ENCODE measurements around the gene FUCA1. TPM values are rescaled to one million over a fixed set of nuclear protein-coding genes. Genes with fewer than 3 reads are reported as not detected.

The FUCA1 gene
- total RNA-seq, 1 experiment from 2014 or later = 14.3 TPM

GRCh38 chr1:23814016-23814415, 54.1 kb downstream of the FUCA1 start:
- POLR2A ChIA-PET = no interaction called here
- no peak overlapping the region for H3K4me3 ChIP-seq (ENCODE audit: low read depth in 2 of 2, low read length in 2 of 2)
- BruUV-seq (replicated peaks) = no TSS peak
- no peaks in the 10 kb centered on the region for H3K36me3 ChIP-seq (ENCODE audit: control insufficient read depth, insufficient read depth, low read length)
- H3K9me3 ChIP-seq (ENCODE audit: control insufficient read depth, insufficient read depth, low read depth, low read length) = no peaks in the 10 kb centered on the region
- CTCF ChIA-PET = interaction anchor here (1.0 kb wide), 1 partner anchor 9 kb away, joined by 3 read pairs; no protein-coding TSS in a partner anchor
- ATAC-seq (no peak), DNase-seq (ENCODE audit: low read depth, low spot score) (no peak)
- intact Hi-C loops (cut with micrococcal nuclease; ENCODE audit: unreplicated experiment) = loop anchor here (10.0 kb wide), 1 partner anchor 101 kb away; the partner anchor contains the start of gene CNR2
- no peaks in the 10 kb centered on the region for H3K4me1 ChIP-seq (ENCODE audit: control insufficient read depth, insufficient read depth, low read length)
- H3K27me3 ChIP-seq (ENCODE audit: control insufficient read depth, insufficient read depth, low read length) = no peaks in the 10 kb centered on the region
- no peak for TF ChIP-seq TCF7L2 (IDR thresholded peaks at IDR 0.05; ENCODE audit: low read depth, low read length)
- no peak for TF ChIP-seq CTCF (IDR thresholded peaks at IDR 0.05)
- TF ChIP-seq REST (IDR thresholded peaks at IDR 0.05; ENCODE audit: insufficient read depth in 1 of 2, low read depth in 2 of 2, low read length in 1 of 2) = no peak
- TF ChIP-seq POLR2AphosphoS5 (IDR thresholded peaks at IDR 0.05; ENCODE audit: low read depth, low read length) = no peak
- TF ChIP-seq SIN3A (IDR thresholded peaks at IDR 0.05; ENCODE audit: borderline replicate concordance, insufficient read depth, low read depth, low read length) = no peak
- no peak overlapping the region for H3K27ac ChIP-seq (ENCODE audit: low read length)
- in situ Hi-C loops (cut with HindIII; ENCODE audit: low pct_unique_long_range_greater_than_20kb, low sequenced_read_pairs) = no loop called here

GRCh38 chr1:23810818-23811540, 57.1 kb downstream of the FUCA1 start:
- intact Hi-C loops (cut with micrococcal nuclease; ENCODE audit: unreplicated experiment) (loop anchor here (10.0 kb wide), 1 partner anchor 104 kb away; the partner anchor contains the start of gene CNR2), in situ Hi-C loops (cut with HindIII; ENCODE audit: low pct_unique_long_range_greater_than_20kb, low sequenced_read_pairs) (no loop called here)
- no peak overlapping the region for H3K27ac ChIP-seq (ENCODE audit: low read length)
- TF ChIP-seq REST (IDR thresholded peaks at IDR 0.05; ENCODE audit: insufficient read depth in 1 of 2, low read depth in 2 of 2, low read length in 1 of 2) (no peak), CTCF (IDR thresholded peaks at IDR 0.05) (peak; percentile 82), SIN3A (IDR thresholded peaks at IDR 0.05; ENCODE audit: borderline replicate concordance, insufficient read depth, low read depth, low read length) (no peak), TCF7L2 (IDR thresholded peaks at IDR 0.05; ENCODE audit: low read depth, low read length) (no peak)
- no peaks in the 10 kb centered on the region for H3K36me3 ChIP-seq (ENCODE audit: control insufficient read depth, insufficient read depth, low read length)
- POLR2A ChIA-PET = interaction anchor here (0.6 kb wide), 1 partner anchor 18 kb away, joined by 4 read pairs; no protein-coding TSS in a partner anchor
- no peak for DNase-seq (ENCODE audit: low read depth, low spot score)
- no peaks in the 10 kb centered on the region for H3K9me3 ChIP-seq (ENCODE audit: control insufficient read depth, insufficient read depth, low read depth, low read length)
- no TSS peak for BruUV-seq (replicated peaks)
- no peaks in the 10 kb centered on the region for H3K4me1 ChIP-seq (ENCODE audit: control insufficient read depth, insufficient read depth, low read length)
- CTCF ChIA-PET = interaction anchor here (0.7 to 1.5 kb wide), 6 partner anchors 10 to 106 kb away, joined by 4 to 16 read pairs (median 4); no protein-coding TSS in a partner anchor
- no peak overlapping the region for H3K4me3 ChIP-seq (ENCODE audit: low read depth in 2 of 2, low read length in 2 of 2)
- H3K27me3 ChIP-seq (ENCODE audit: control insufficient read depth, insufficient read depth, low read length) = no peaks in the 10 kb centered on the region
- peak; percentile 60; the same call in 1 of the 2 replicates for ATAC-seq
